Measurements from ENCODE around the gene SDK2.

GRCh38 chr17:73622381-73622780 lies 21.9 kb downstream of the SDK2 start:
- TF ChIP-seq CTCF (conservative IDR thresholded peaks at IDR 0.05 in 1 of 2, IDR thresholded peaks at IDR 0.05 in 1 of 2; ENCODE audit: extremely low read depth in 1 of 2, insufficient read depth in 1 of 2, low read depth in 1 of 2, low read length in 2 of 2), result no peak
- TF ChIP-seq EZH2 (IDR thresholded peaks at IDR 0.05; ENCODE audit: borderline replicate concordance, low read length), result no peak
